Measurements from ENCODE around the gene CACNA1B.
A peak's percentile ranks its signal among the peaks of the same experiment; 100 is the strongest.

Gene CACNA1B

GRCh38 chr9:137877506-137878122, at the start of gene CACNA1B:
Gene CACNA1B (plus strand): TSS chr9:137877782. CDS start chr9:137877934, 152 bp downstream.
- DNase-seq, result peak; percentile 87

DNA sequence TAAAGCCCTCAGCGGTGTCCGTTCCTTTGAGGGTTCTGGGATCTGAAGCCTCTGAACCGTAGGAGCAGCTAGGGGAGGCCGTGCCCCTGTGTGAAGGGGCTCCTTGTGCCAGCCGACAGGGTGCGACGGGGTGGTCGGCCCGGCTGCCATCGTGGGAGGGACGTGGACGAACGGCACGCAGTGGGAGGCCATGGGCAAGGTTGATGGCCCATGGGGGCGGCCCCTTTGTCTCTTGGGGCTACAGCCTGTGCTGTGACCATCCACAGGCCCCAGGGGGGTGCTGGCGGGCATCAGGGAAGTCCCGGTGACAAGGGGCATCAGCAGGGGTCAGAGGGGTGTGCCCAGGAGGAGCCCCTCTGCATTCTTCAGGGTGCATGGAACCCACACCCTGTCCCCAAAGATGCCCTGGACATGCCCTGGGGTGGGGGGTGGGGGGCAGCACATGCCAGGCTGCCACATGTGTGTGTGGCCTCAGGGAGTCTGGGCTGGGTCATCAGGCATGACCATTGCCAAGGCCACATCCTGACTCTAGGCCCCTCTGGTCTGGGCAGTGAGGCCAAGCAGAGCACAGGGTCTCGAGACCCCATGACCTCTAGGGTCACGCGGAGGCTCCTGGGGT, 49.6 kb upstream of the CACNA1B start:
- DNase-seq, result no peak

GRCh38 chr9:137828527-137829259, 48.9 kb upstream of the CACNA1B start:
- no peak for DNase-seq

- no peak for DNase-seq
These were observed 48.2 kb upstream of the CACNA1B start for GRCh38 chr9:137829260-137829996.

DNA sequence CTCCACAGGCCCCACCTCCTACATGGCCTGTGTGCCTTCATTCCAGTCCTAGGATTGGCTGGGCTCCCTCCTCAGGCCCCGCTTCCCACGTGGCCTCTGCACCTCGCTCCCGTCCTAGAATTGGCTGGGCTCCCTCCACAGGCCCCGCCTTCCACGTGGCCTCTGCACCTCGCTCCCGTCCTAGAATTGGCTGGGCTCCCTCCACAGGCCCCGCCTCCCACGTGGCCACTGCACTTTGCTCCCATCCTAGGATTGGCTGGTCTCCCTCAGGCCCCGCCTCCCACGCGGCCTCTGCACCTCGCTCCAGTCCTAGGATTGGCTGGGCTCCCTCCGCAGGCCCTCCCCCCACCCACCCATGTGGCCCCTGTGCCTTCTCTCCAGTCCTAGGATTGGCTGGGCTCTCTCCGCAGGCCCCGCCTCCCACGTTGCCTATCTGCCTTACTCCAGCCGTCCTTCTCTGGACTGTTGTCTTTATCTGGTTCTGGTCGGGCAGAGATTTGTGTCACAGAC, 45.3 kb upstream of the CACNA1B start:
- DNase-seq, result no peak

GRCh38 chr9:137832830-137833590, 44.6 kb upstream of the CACNA1B start:
- DNase-seq, result no peak

DNA sequence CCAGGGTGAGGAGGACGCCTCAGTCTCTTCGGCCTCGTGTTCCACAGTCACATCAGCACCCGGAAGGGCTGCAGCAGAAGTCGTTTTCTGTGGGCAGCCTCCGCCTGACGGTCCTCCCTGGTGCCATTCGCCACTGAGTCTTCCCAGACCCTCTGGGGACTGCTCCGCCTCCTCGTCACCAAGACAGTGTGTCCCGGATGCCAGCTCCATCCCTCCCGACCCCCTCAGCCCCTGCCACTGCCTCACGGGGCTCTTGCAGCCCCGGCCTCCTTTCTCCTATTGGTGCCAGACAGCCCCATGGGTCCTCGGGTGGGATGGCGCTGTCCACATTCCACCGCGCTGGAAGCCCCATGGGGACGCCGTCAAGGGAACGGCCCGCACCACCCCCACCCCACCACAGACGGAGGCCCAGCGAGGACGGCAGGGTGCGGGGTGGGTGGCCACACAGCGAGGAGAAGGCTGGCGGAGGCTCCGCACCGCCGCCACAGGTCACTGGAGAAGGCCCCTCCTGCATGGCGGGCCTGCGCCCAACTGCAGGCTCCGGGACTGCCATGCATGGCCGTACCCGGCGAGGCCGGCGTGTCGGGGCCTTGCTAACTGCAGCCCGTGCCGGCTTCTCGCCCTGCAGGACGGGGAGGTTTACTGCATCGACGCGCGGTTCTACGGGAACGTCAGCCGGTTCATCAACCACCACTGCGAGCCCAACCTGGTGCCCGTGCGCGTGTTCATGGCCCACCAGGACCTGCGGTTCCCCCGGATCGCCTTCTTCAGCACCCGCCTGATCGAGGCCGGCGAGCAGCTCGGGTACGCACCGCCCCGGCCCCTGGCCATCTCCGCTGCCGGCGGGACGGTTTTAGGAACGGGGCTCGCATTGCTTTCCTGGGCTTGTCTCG, 43.6 kb upstream of the CACNA1B start:
- no peak for DNase-seq

- no peak for DNase-seq
These were observed 42.6 kb upstream of the CACNA1B start for GRCh38 chr9:137834846-137835546.

GRCh38 chr9:137836151-137836830, 41.3 kb upstream of the CACNA1B start:
- DNase-seq, result no peak

GRCh38 chr9:137836831-137837241, 40.7 kb upstream of the CACNA1B start:
- DNase-seq, result peak; percentile 11

- DNase-seq, result no peak
These were observed 40.0 kb upstream of the CACNA1B start for GRCh38 chr9:137837345-137838278.

GRCh38 chr9:137838576-137838975, 39.0 kb upstream of the CACNA1B start:
- no peak for DNase-seq

DNA sequence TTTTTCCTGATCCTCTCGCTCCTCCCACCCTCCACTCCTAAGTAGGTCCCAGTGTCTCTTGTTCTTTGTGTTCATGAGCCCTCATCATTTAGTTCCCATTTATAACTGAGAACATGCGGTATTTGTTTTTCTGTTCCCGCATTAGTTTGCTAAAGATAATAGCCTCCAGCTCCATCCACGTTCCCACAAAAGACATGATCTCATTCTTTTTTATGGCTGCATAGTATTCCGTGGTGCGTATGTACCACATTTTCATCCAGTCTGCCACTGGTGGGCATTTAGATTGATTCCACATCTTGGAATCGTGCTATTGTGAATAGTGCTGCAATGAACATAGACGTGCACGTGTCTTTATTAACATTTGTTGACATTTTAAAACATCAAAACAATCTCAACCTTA, 34.2 kb upstream of the CACNA1B start:
- DNase-seq, result no peak

DNA sequence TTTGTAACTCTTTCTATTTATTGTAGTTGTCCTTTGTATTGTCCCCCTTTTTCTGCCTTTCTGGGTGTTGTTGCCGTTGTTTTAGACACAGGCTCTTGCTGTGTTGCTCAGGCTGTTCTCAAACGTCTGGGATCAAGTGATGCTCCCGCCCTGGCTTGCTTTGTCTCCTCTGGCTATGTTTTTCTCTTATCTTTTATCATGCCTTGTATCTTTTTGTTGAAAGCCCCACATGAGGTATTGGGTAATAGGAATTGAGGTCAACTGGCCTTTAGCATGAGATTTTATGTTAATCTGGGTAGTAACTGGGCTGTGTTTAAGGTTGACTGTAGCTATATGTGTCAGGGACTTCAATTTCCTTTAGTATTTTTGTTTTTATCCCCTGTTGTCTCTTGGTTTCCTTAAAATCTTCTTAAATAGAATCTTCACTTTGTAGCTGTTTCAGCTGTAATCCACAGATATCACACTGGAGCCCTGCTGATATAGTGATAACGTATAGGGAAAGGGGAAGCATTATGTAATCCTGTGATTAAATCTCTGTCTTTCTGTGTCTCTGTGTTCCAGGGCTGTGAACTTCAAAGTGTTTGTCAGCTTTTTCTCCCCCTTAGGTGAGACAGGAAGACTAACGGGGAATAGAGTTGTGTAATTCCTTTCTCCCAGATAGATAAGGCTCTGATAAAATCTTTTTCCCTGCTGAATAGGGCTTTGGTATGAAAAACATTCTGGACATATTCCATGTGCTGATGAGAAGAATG, 25.9 kb upstream of the CACNA1B start:
- no peak for DNase-seq

GRCh38 chr9:137853392-137853995, 24.1 kb upstream of the CACNA1B start:
- DNase-seq, result no peak

GRCh38 chr9:137860361-137860760, 17.2 kb upstream of the CACNA1B start:
- no peak for DNase-seq

GRCh38 chr9:137865581-137866145, 11.9 kb upstream of the CACNA1B start:
- no peak for DNase-seq

All from NCI-H69 (cell line).